SK-N-MC (cell line): ENCODE results near the gene ATP2B1.

Source experiments
- EZH2 ChIP-seq: fragments of 200-600 bp; sonication (generic); IDR thresholded peaks from one replicate; pipeline ENCODE4 v1.6.1; 2017; ENCODE audit warnings: antibody characterized with exemption
- FOXP2 ChIP-seq: optimal IDR thresholded peaks from 2 replicates; pipeline ENCODE3; 2011; ENCODE audit warnings: mild to moderate bottlenecking, moderate library complexity; ENCODE audit not compliant: insufficient read depth; ENCODE audit errors: extremely low read length, control extremely low read depth
- POLR2AphosphoS5 ChIP-seq: IDR thresholded peaks from 2 replicates; pipeline ENCODE4 v1.6.1; 2012; ENCODE audit warnings: mild to moderate bottlenecking, low read depth, low read length, borderline replicate concordance

- no peak for TF ChIP-seq POLR2AphosphoS5
- TF ChIP-seq EZH2, result no peak
- no peak for TF ChIP-seq FOXP2
Observed at GRCh38 chr12:89682284-89682683, 26.4 kb downstream of the ATP2B1 start.
